ENCODE measurements around the gene FREY1.

The FREY1 gene

GRCh38 chr11:45889966-45890365 lies 17.1 kb downstream of the FREY1 start:
- TF ChIP-seq CTCF (IDR thresholded peaks at IDR 0.05) = no peak

- TF ChIP-seq CTCF (IDR thresholded peaks at IDR 0.05) = no peak
Observed at GRCh38 chr11:45889555-45889954, 17.5 kb downstream of the FREY1 start.

GRCh38 chr11:45887587-45887986 lies 19.5 kb downstream of the FREY1 start:
- TF ChIP-seq CTCF (IDR thresholded peaks at IDR 0.05) = no peak

- TF ChIP-seq CTCF (IDR thresholded peaks at IDR 0.05) = no peak
Observed at GRCh38 chr11:45886816-45887520, 20.1 kb downstream of the FREY1 start.

- TF ChIP-seq CTCF (IDR thresholded peaks at IDR 0.05) = no peak
Observed at GRCh38 chr11:45885921-45886721, 20.9 kb downstream of the FREY1 start.

GRCh38 chr11:45885274-45885920 lies 21.7 kb downstream of the FREY1 start, which contains the start of gene MAPK8IP1:
Gene MAPK8IP1 (plus strand): TSS chr11:45885651. CDS start chr11:45885821, 170 bp downstream.
- TF ChIP-seq CTCF (IDR thresholded peaks at IDR 0.05) = no peak

GRCh38 chr11:45884596-45885185 lies 22.4 kb downstream of the FREY1 start:
- no peak for TF ChIP-seq CTCF (IDR thresholded peaks at IDR 0.05)

All from LNCAP (cell line).